OCI-LY1 (cell line): Measurements from ENCODE around the gene FRRS1.

ENCODE experiments used
- H2AFZ ChIP-seq: fragments of 200-600 bp; sonication (generic), shearing (Covaris generic); 2 replicates; pipeline ENCODE4 v1.6.0; 2014; ENCODE audit warnings: antibody characterized with exemption, mild to moderate bottlenecking, low read length
- H3F3A ChIP-seq: fragments of 200-600 bp; sonication (generic), shearing (Covaris generic); 2 replicates; pipeline ENCODE4 v1.6.0; 2014; ENCODE audit warnings: mild to moderate bottlenecking, antibody characterized with exemption, low read length, moderate library complexity; ENCODE audit not compliant: insufficient read depth
- H3K27ac ChIP-seq: fragments of 200-600 bp; sonication (generic); 2 replicates; pipeline ENCODE4 v1.5.1; 2014; ENCODE audit warnings: low read length, mixed run types, mild to moderate bottlenecking, low read depth; ENCODE audit not compliant: poor library complexity, severe bottlenecking
- H3K27me3 ChIP-seq: fragments of 200-600 bp; sonication (generic); 2 replicates; pipeline ENCODE4 v1.6.0; 2014; ENCODE audit warnings: antibody characterized with exemption, mild to moderate bottlenecking, low read length, moderate library complexity; ENCODE audit not compliant: insufficient read depth
- H3K36me3 ChIP-seq: fragments of 200-600 bp; sonication (generic); 2 replicates; pipeline ENCODE4 v1.6.1; 2014; ENCODE audit warnings: mild to moderate bottlenecking, antibody characterized with exemption, low read length, moderate library complexity, mixed read lengths; ENCODE audit not compliant: insufficient read depth
- H3K4me1 ChIP-seq: fragments of 200-600 bp; sonication (generic); 2 replicates; pipeline ENCODE4 v1.5.1; 2014; ENCODE audit warnings: mild to moderate bottlenecking, low read length, moderate library complexity; ENCODE audit not compliant: insufficient read depth, severe bottlenecking
- H3K4me2 ChIP-seq: fragments of 200-600 bp; sonication (generic), shearing (Covaris generic); 2 replicates; pipeline ENCODE4 v1.6.1; 2014; ENCODE audit warnings: low read length
- H3K4me3 ChIP-seq: fragments of 200-600 bp; sonication (generic); 2 replicates; pipeline ENCODE4 v1.5.1; 2014; ENCODE audit warnings: low read length, low read depth, mild to moderate bottlenecking, mixed read lengths; ENCODE audit not compliant: poor library complexity, severe bottlenecking
- H3K79me2 ChIP-seq: fragments of 200-600 bp; shearing (Covaris generic); 2 replicates; pipeline ENCODE4 v1.6.1; 2016; ENCODE audit warnings: mixed run types, low read length, mixed read lengths; ENCODE audit not compliant: insufficient read depth
- H3K9ac ChIP-seq: fragments of 200-600 bp; sonication (generic), shearing (Covaris generic); 2 replicates; pipeline ENCODE4 v1.6.1; 2014; ENCODE audit warnings: mild to moderate bottlenecking, low read length, mixed read lengths
- H3K9me2 ChIP-seq: fragments of 200-600 bp; sonication (generic), shearing (Covaris generic); 2 replicates; pipeline ENCODE4 v1.6.1; 2014; ENCODE audit warnings: low read depth, mild to moderate bottlenecking, low read length, mixed read lengths
- H3K9me3 ChIP-seq: fragments of 200-600 bp; shearing (Covaris generic); 2 replicates; pipeline ENCODE4 v1.6.1; 2014; ENCODE audit warnings: low read length, mixed read lengths
- H4K20me1 ChIP-seq: fragments of 200-600 bp; sonication (generic), shearing (Covaris generic); 2 replicates; pipeline ENCODE4 v1.6.0; 2016; ENCODE audit warnings: mild to moderate bottlenecking, low read length; ENCODE audit not compliant: insufficient read depth
- EZH2 ChIP-seq: fragments of 200-600 bp; sonication (generic), shearing (Covaris generic); IDR thresholded peaks from 2 replicates; pipeline ENCODE4 v1.8.0; 2017; ENCODE audit warnings: borderline replicate concordance, mixed run types, mild to moderate bottlenecking, antibody characterized with exemption, low read length, moderate library complexity, mixed read lengths
- TF ChIP-seq, protein P1 (sequence below): fragments of 200-600 bp; sonication (generic), shearing (Covaris generic); IDR thresholded peaks from 2 replicates; pipeline ENCODE4 v1.5.1; 2017; ENCODE audit warnings: mild to moderate bottlenecking, antibody characterized with exemption, low read length, moderate library complexity, mixed read lengths

FRRS1 gene

GRCh38 chr1:99665212-99665611, 101.2 kb downstream of the FRRS1 start:
- H3K4me3 ChIP-seq, result no peak overlapping the region
- H3K9me2 ChIP-seq, result no peaks in the 10 kb centered on the region
- TF ChIP-seq EZH2, result no peak
- TF ChIP-seq, protein P1, sequence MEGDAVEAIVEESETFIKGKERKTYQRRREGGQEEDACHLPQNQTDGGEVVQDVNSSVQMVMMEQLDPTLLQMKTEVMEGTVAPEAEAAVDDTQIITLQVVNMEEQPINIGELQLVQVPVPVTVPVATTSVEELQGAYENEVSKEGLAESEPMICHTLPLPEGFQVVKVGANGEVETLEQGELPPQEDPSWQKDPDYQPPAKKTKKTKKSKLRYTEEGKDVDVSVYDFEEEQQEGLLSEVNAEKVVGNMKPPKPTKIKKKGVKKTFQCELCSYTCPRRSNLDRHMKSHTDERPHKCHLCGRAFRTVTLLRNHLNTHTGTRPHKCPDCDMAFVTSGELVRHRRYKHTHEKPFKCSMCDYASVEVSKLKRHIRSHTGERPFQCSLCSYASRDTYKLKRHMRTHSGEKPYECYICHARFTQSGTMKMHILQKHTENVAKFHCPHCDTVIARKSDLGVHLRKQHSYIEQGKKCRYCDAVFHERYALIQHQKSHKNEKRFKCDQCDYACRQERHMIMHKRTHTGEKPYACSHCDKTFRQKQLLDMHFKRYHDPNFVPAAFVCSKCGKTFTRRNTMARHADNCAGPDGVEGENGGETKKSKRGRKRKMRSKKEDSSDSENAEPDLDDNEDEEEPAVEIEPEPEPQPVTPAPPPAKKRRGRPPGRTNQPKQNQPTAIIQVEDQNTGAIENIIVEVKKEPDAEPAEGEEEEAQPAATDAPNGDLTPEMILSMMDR, result no peak
- no peaks in the 10 kb centered on the region for H3K79me2 ChIP-seq
- no peaks in the 10 kb centered on the region for H3K9me3 ChIP-seq
- H4K20me1 ChIP-seq, result no peaks in the 10 kb centered on the region
- no peaks in the 10 kb centered on the region for H3K4me1 ChIP-seq
- no peak overlapping the region for H3K9ac ChIP-seq
- H3K27ac ChIP-seq, result no peak overlapping the region
- no peak overlapping the region for H3K4me2 ChIP-seq
- no peaks in the 10 kb centered on the region for H3K27me3 ChIP-seq
- no peaks in the 10 kb centered on the region for H3K36me3 ChIP-seq
- no peak overlapping the region for H2AFZ ChIP-seq
- H3F3A ChIP-seq, result no peaks in the 10 kb centered on the region

- Histone ChIP-seq H3K36me3 (no peaks in the 10 kb centered on the region), H3K4me2 (no peak overlapping the region), H3K27me3 (no peaks in the 10 kb centered on the region), H2AFZ (no peak overlapping the region), H4K20me1 (no peaks in the 10 kb centered on the region), H3K4me1 (no peaks in the 10 kb centered on the region), H3F3A (no peaks in the 10 kb centered on the region), H3K27ac (no peak overlapping the region), H3K4me3 (no peak overlapping the region), H3K9ac (no peak overlapping the region), H3K79me2 (no peaks in the 10 kb centered on the region), H3K9me2 (no peaks in the 10 kb centered on the region), H3K9me3 (no peaks in the 10 kb centered on the region)
- TF ChIP-seq, protein P1, result no peak
- TF ChIP-seq EZH2, result no peak
These were observed 102.9 kb downstream of the FRRS1 start for GRCh38 chr1:99663501-99663900.

DNA sequence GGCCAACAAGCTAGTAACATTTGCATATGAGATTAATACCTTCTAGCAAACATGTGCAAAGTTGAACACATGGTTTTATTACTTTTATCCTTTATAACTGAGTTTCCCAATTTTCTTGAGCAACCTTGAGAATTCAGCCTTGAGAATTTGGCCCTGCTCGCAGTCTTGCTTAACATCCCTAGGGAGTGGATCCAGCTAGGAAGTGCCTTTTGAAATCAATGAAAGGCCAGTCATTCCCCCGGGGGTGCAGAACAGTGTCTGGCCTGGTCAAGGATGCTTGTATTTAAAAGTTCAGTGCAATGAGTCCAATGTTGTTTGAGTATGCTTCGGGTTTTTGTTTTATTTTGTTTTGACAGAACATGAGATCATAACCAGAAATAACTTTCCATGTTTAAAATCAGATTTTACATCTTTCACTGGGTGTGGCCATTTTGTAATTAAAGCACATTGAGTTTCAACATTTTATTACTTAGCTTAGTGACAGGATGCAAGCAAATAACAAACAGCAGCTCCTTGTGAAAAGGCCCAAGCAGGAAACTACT, 103.8 kb downstream of the FRRS1 start:
- no peak overlapping the region for H2AFZ ChIP-seq
- no peaks in the 10 kb centered on the region for H4K20me1 ChIP-seq
- H3K4me2 ChIP-seq, result no peak overlapping the region
- H3K36me3 ChIP-seq, result no peaks in the 10 kb centered on the region
- no peaks in the 10 kb centered on the region for H3K79me2 ChIP-seq
- no peak overlapping the region for H3K27ac ChIP-seq
- TF ChIP-seq EZH2, result no peak
- TF ChIP-seq, protein P1, result no peak
- no peaks in the 10 kb centered on the region for H3K9me2 ChIP-seq
- H3K9me3 ChIP-seq, result no peaks in the 10 kb centered on the region
- no peaks in the 10 kb centered on the region for H3K27me3 ChIP-seq
- H3F3A ChIP-seq, result no peaks in the 10 kb centered on the region
- no peaks in the 10 kb centered on the region for H3K4me1 ChIP-seq
- H3K9ac ChIP-seq, result no peak overlapping the region
- no peak overlapping the region for H3K4me3 ChIP-seq
